IMR-90 (cell line): ENCODE data around the gene RAMP3. TPM values are rescaled to one million over a fixed set of nuclear protein-coding genes. Genes with fewer than 3 reads are reported as not detected.

ENCODE experiments used
- ATAC-seq: fragments of 200-7000 bp; cut with Tn5 transposase; 2 replicates; pipeline ENCODE4 v1.9.1; 2020; ENCODE audit warnings: low read depth, mild to moderate bottlenecking, moderate library complexity
- BruUV-seq: library from RNA; stranded (reverse); fragments of 400-500 nt; replicated peaks from 2 replicates; lab custom pipeline; 2021; lab: Mats Ljungman, UMichigan
- CTCF ChIA-PET: fragments of 300-600 bp; formaldehyde crosslinking; extraction: SDS; loops from one replicate; lab custom pipeline; 2021; ENCODE audit warnings: antibody characterized with exemption; lab: Yijun Ruan, JAX
- POLR2A ChIA-PET: fragments of 300-600 bp; sonication (Branson Sonifier 250); formaldehyde crosslinking; loops from one replicate; lab custom pipeline; 2022; ENCODE audit warnings: antibody characterized with exemption; ENCODE audit not compliant: unreplicated experiment; lab: Charles Lee
- DNase-seq: peaks from one replicate; pipeline ENCODE4 v3.0.0; 2013
- H2AFZ ChIP-seq: replicated peaks from 2 replicates; pipeline ENCODE3; 2013; ENCODE audit warnings: low read length, mild to moderate bottlenecking; ENCODE audit not compliant: poor library complexity
- H2AK5ac ChIP-seq: 2 replicates; pipeline ENCODE4 v1.6.1; 2013; ENCODE audit warnings: low read depth, low read length, inconsistent platforms
- H2AK9ac ChIP-seq: replicated peaks from 2 replicates; pipeline ENCODE3; 2013; ENCODE audit warnings: mild to moderate bottlenecking, low read depth, low read length, moderate library complexity; ENCODE audit not compliant: poor library complexity
- H2BK120ac ChIP-seq: 2 replicates; pipeline ENCODE4 v1.6.1; 2013; ENCODE audit warnings: low read depth, low read length, inconsistent platforms
- H2BK15ac ChIP-seq: 3 replicates; pipeline ENCODE4 v1.6.1; 2013; ENCODE audit warnings: low read depth, low read length, inconsistent platforms
- H2BK20ac ChIP-seq: 2 replicates; pipeline ENCODE4 v1.6.1; 2013; ENCODE audit warnings: low read depth, mild to moderate bottlenecking, inconsistent platforms, low read length, moderate library complexity
- H2BK5ac ChIP-seq: 2 replicates; pipeline ENCODE4 v1.6.1; 2013; ENCODE audit warnings: mild to moderate bottlenecking, low read depth, low read length, inconsistent platforms; ENCODE audit not compliant: poor library complexity, severe bottlenecking
- H3K14ac ChIP-seq: replicated peaks from 2 replicates; pipeline ENCODE4 v1.6.1; 2013; ENCODE audit warnings: low read depth, low read length, inconsistent platforms
- H3K18ac ChIP-seq: 2 replicates; pipeline ENCODE4 v1.6.1; 2013; ENCODE audit warnings: low read depth, low read length, control low read depth
- H3K23ac ChIP-seq: 2 replicates; pipeline ENCODE4 v1.6.1; 2013; ENCODE audit warnings: low read depth, low read length, inconsistent platforms
- H3K27ac ChIP-seq: 2 replicates; pipeline ENCODE4 v1.5.1; 2013; ENCODE audit warnings: mild to moderate bottlenecking, control low read depth, low read length; ENCODE audit not compliant: insufficient read depth
- H3K27me3 ChIP-seq: 2 replicates; pipeline ENCODE4 v1.6.1; 2013; ENCODE audit warnings: low read length; ENCODE audit not compliant: control insufficient read depth, insufficient read depth
- H3K36me3 ChIP-seq: 2 replicates; pipeline ENCODE4 v1.6.1; 2013; ENCODE audit warnings: low read length, mixed read lengths; ENCODE audit not compliant: control insufficient read depth, insufficient read depth
- H3K4ac ChIP-seq: 2 replicates; pipeline ENCODE4 v1.6.1; 2013; ENCODE audit warnings: low read depth, low read length, inconsistent platforms
- H3K4me1 ChIP-seq: 2 replicates; pipeline ENCODE4 v1.6.1; 2013; ENCODE audit warnings: low read length, mixed read lengths; ENCODE audit not compliant: control insufficient read depth, insufficient read depth
- H3K4me2 ChIP-seq: 2 replicates; pipeline ENCODE4 v1.6.1; 2013; ENCODE audit warnings: low read depth, mild to moderate bottlenecking, control low read depth, low read length, moderate library complexity
- H3K4me3 ChIP-seq: 2 replicates; pipeline ENCODE4 v1.5.1; 2013; ENCODE audit warnings: low read depth, mild to moderate bottlenecking, control low read depth, low read length, moderate library complexity; ENCODE audit not compliant: insufficient read depth
- H3K56ac ChIP-seq: 2 replicates; pipeline ENCODE4 v1.6.1; 2013; ENCODE audit warnings: low read length, inconsistent platforms; ENCODE audit not compliant: insufficient read depth; ENCODE audit errors: extremely low read depth
- H3K79me1 ChIP-seq, 2 experiments: 2 replicates each; pipeline ENCODE4 v1.6.1; 2013; ENCODE audit warnings: low read length in 2 of 2, inconsistent platforms in 1 of 2, low read depth in 1 of 2
- H3K9ac ChIP-seq: 2 replicates; pipeline ENCODE4 v1.6.1; 2013; ENCODE audit warnings: low read depth, low read length, control low read depth
- H3K9me1 ChIP-seq: 2 replicates; pipeline ENCODE4 v1.6.1; 2013; ENCODE audit warnings: low read length, inconsistent platforms; ENCODE audit not compliant: insufficient read depth
- H3K9me3 ChIP-seq: 2 replicates; pipeline ENCODE4 v1.6.1; 2013; ENCODE audit warnings: low read length; ENCODE audit not compliant: control insufficient read depth, insufficient read depth
- H4K20me1 ChIP-seq: 2 replicates; pipeline ENCODE4 v1.6.1; 2013; ENCODE audit warnings: low read length, inconsistent platforms; ENCODE audit not compliant: insufficient read depth
- H4K5ac ChIP-seq: 2 replicates; pipeline ENCODE4 v1.6.1; 2013; ENCODE audit warnings: mild to moderate bottlenecking, low read depth, low read length, control low read depth
- H4K8ac ChIP-seq, 2 experiments: 2 replicates each; pipeline ENCODE4 v1.6.1; 2013; ENCODE audit warnings: low read depth in 2 of 2, low read length in 2 of 2, control low read depth in 1 of 2, inconsistent platforms in 1 of 2
- H4K91ac ChIP-seq: 2 replicates; pipeline ENCODE4 v1.6.1; 2013; ENCODE audit warnings: low read depth, low read length, inconsistent platforms; ENCODE audit not compliant: insufficient read depth
- BHLHE40 ChIP-seq: fragments of 150-350 bp; IDR thresholded peaks from 2 replicates; pipeline ENCODE4 v1.6.1; 2016; ENCODE audit warnings: mild to moderate bottlenecking, low read depth, low read length
- CEBPB ChIP-seq: IDR thresholded peaks from 2 replicates; pipeline ENCODE4 v1.6.1; 2012; ENCODE audit warnings: low read depth, low read length, improper control_type of control experiment
- CHD1 ChIP-seq: IDR thresholded peaks from 2 replicates; pipeline ENCODE4 v1.6.1; 2012; ENCODE audit warnings: low read depth, low read length, improper control_type of control experiment
- FOS ChIP-seq: fragments of 150-350 bp; IDR thresholded peaks from 2 replicates; pipeline ENCODE4 v1.6.1; 2016; ENCODE audit warnings: low read depth, low read length
- MAFK ChIP-seq: IDR thresholded peaks from 2 replicates; pipeline ENCODE4 v1.6.1; 2012; ENCODE audit warnings: low read depth, low read length, improper control_type of control experiment
- MAZ ChIP-seq: IDR thresholded peaks from 2 replicates; pipeline ENCODE4 v1.6.1; 2012; ENCODE audit warnings: low read depth, mild to moderate bottlenecking, low read length, improper control_type of control experiment, moderate library complexity, borderline replicate concordance
- MXI1 ChIP-seq: IDR thresholded peaks from 2 replicates; pipeline ENCODE4 v1.6.1; 2012; ENCODE audit warnings: low read depth, mild to moderate bottlenecking, low read length, moderate library complexity, borderline replicate concordance
- NFE2L2 ChIP-seq: fragments of 150-350 bp; IDR thresholded peaks from 2 replicates; pipeline ENCODE4 v1.6.1; 2016; ENCODE audit warnings: low read depth, mild to moderate bottlenecking, low read length
- POLR2A ChIP-seq: IDR thresholded peaks from 2 replicates; pipeline ENCODE4 v1.6.1; 2012; ENCODE audit warnings: mild to moderate bottlenecking, low read depth, low read length
- RAD21 ChIP-seq: IDR thresholded peaks from 2 replicates; pipeline ENCODE4 v1.6.1; 2012; ENCODE audit warnings: low read length, improper control_type of control experiment
- RCOR1 ChIP-seq: IDR thresholded peaks from 2 replicates; pipeline ENCODE4 v1.6.1; 2012; ENCODE audit warnings: mild to moderate bottlenecking, low read length, improper control_type of control experiment; ENCODE audit not compliant: insufficient replicate concordance
- RFX5 ChIP-seq: IDR thresholded peaks from 2 replicates; pipeline ENCODE4 v1.8.0; 2012; ENCODE audit warnings: low read depth, mild to moderate bottlenecking, low read length, moderate library complexity
- SMC3 ChIP-seq: fragments of 150-350 bp; IDR thresholded peaks from 2 replicates; pipeline ENCODE4 v1.6.1; 2016; ENCODE audit warnings: low read depth, mild to moderate bottlenecking, antibody characterized with exemption, low read length, moderate library complexity
- WGBS, 2 experiments: methylation state at CpG; one replicate each; pipeline versions ENCODE4 v1.1.5 to v1.1.7; 2013; ENCODE audit warnings: missing lambda C conversion rate in 2 of 2; ENCODE audit not compliant: insufficient read length in 1 of 2; ENCODE audit errors: extremely low coverage in 2 of 2; 5-methylcytosine and 5-hydroxymethylcytosine counted together
- dilution Hi-C: fragments of 300-500 bp; cut with HindIII; formaldehyde crosslinking; loops from one replicate; pipeline ENCODE4 v1.14.3; 2018; ENCODE audit warnings: low sequenced_read_pairs; ENCODE audit not compliant: unreplicated experiment
- in situ Hi-C: fragments of 300-500 bp; cut with MboI; formaldehyde crosslinking; loops from 3 replicates; pipeline ENCODE4 v1.14.3; 2019; ENCODE audit warnings: low sequenced_read_pairs, inconsistent platforms, mixed read lengths
- intact Hi-C: fragments of 100-400 bp; cut with micrococcal nuclease; formaldehyde crosslinking; loops from 2 replicates; pipeline ENCODE4 v1.10.0; 2022
- polyA plus RNA-seq, 3 experiments: library from polyadenylated mRNA; depleted of rRNA; stranded (reverse); fragments of >200 nt; gene quantifications; 2 replicates each; pipeline ENCODE4 v1.2.3, GENCODE V29; 2012; ENCODE audit warnings: low replicate concordance in 1 of 3
- total RNA-seq: library from RNA; depleted of rRNA; stranded (reverse); fragments of >200 nt; gene quantifications from 2 replicates; pipeline ENCODE4 v1.2.3, GENCODE V29; 2012
- TF ChIP-seq, protein P1 (sequence below): fragments of 150-350 bp; IDR thresholded peaks from 2 replicates; pipeline ENCODE4 v1.6.1; 2016; ENCODE audit warnings: low read depth, mild to moderate bottlenecking, low read length, moderate library complexity, borderline replicate concordance
- TF ChIP-seq, protein P2 (sequence below): fragments of 150-350 bp; IDR thresholded peaks from 2 replicates; pipeline ENCODE4 v1.6.1; 2017; ENCODE audit warnings: mild to moderate bottlenecking, antibody characterized with exemption, low read length, low read depth
- TF ChIP-seq, protein P3 (sequence below): conservative IDR thresholded peaks from 2 replicates; pipeline ENCODE4 v1.5.1; 2012; ENCODE audit warnings: mild to moderate bottlenecking, low read depth, low read length, improper control_type of control experiment

The RAMP3 gene
- total and polyA plus RNA-seq, 2 of the 4 experiments (the other 2 are of a cell fraction), result not detected

DNA sequence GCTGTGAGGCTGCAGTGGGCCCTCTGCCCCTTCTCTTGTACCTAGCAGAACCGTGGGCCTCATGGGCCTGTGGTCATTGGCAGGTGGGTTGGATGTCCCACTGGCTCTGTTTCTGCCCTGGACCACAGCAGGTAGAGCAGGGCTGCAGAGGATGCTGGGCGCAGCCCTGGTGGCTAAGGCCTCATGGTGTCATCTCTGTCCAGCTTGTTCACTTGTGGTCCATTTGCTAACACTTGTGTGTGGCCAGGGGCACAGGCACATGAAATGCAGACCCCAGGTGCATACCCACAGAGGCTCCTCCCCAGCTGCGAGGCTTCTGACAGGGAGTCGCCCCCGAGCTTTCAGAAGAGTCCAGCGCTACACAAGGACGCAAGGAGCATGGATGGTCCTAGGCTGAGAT lies 23.7 kb upstream of the RAMP3 start:
- TF ChIP-seq POLR2A (no peak), CEBPB (no peak), CHD1 (no peak), FOS (no peak), MXI1 (no peak), SMC3 (no peak), RAD21 (no peak), RCOR1 (no peak), BHLHE40 (no peak), MAFK (no peak), RFX5 (no peak), NFE2L2 (no peak), MAZ (no peak)
- TF ChIP-seq, protein P1, sequence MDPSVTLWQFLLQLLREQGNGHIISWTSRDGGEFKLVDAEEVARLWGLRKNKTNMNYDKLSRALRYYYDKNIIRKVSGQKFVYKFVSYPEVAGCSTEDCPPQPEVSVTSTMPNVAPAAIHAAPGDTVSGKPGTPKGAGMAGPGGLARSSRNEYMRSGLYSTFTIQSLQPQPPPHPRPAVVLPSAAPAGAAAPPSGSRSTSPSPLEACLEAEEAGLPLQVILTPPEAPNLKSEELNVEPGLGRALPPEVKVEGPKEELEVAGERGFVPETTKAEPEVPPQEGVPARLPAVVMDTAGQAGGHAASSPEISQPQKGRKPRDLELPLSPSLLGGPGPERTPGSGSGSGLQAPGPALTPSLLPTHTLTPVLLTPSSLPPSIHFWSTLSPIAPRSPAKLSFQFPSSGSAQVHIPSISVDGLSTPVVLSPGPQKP, result no peak
- TF ChIP-seq, protein P2, sequence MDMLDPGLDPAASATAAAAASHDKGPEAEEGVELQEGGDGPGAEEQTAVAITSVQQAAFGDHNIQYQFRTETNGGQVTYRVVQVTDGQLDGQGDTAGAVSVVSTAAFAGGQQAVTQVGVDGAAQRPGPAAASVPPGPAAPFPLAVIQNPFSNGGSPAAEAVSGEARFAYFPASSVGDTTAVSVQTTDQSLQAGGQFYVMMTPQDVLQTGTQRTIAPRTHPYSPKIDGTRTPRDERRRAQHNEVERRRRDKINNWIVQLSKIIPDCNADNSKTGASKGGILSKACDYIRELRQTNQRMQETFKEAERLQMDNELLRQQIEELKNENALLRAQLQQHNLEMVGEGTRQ, result no peak
- TF ChIP-seq, protein P3, sequence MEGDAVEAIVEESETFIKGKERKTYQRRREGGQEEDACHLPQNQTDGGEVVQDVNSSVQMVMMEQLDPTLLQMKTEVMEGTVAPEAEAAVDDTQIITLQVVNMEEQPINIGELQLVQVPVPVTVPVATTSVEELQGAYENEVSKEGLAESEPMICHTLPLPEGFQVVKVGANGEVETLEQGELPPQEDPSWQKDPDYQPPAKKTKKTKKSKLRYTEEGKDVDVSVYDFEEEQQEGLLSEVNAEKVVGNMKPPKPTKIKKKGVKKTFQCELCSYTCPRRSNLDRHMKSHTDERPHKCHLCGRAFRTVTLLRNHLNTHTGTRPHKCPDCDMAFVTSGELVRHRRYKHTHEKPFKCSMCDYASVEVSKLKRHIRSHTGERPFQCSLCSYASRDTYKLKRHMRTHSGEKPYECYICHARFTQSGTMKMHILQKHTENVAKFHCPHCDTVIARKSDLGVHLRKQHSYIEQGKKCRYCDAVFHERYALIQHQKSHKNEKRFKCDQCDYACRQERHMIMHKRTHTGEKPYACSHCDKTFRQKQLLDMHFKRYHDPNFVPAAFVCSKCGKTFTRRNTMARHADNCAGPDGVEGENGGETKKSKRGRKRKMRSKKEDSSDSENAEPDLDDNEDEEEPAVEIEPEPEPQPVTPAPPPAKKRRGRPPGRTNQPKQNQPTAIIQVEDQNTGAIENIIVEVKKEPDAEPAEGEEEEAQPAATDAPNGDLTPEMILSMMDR, result no peak
- Histone ChIP-seq H3K14ac (no peak overlapping the region), H2BK20ac (no peak overlapping the region), H3K18ac (no peak overlapping the region), H3K9me1 (no peaks in the 10 kb centered on the region; the same call in 1 of the 2 replicates), H3K4me1 (no peaks in the 10 kb centered on the region), H2BK5ac (no peak overlapping the region), H3K27me3 (peaks cover 28% of the 10 kb centered on the region), H2AK5ac (no peak overlapping the region), H3K4me2 (no peak overlapping the region), H3K23ac (no peak overlapping the region), H3K4me3 (no peak overlapping the region), H4K20me1 (no peaks in the 10 kb centered on the region), H3K9ac (no peak overlapping the region), H3K27ac (no peak overlapping the region), H3K9me3 (no peaks in the 10 kb centered on the region), H2BK120ac (no peak overlapping the region), H2BK15ac (no peak overlapping the region), H3K79me1 (no peaks in the 10 kb centered on the region), H3K36me3 (no peaks in the 10 kb centered on the region), H2AK9ac (no peak overlapping the region), H4K5ac (no peak overlapping the region), H3K4ac (no peak overlapping the region), H4K91ac (no peak overlapping the region), H4K8ac (no peak overlapping the region), H3K56ac (no peak overlapping the region), H2AFZ (no peak overlapping the region)
- DNase-seq (no peak), ATAC-seq (no peak)
- 85% methylated on average over 6 of the region's 7 CpGs; no CpG with 5 or more reads in 1 of the 2 experiments for WGBS, 2 experiments
- BruUV-seq, result no TSS peak
- ChIA-PET POLR2A (no interaction called here), CTCF (no interaction called here)
- dilution Hi-C loops (no loop called here), in situ Hi-C loops (loop anchor here (10.0 kb wide), 3 partner anchors 169 to 539 kb away; no protein-coding TSS in a partner anchor), intact Hi-C loops (no loop called here)
